ENCODE results near the gene RRP8.

GRCh38 chr11:6611092-6611962 lies 7.9 kb upstream of the RRP8 start:
- TF ChIP-seq CTCF (IDR thresholded peaks at IDR 0.05) = no peak
- no peak for TF ChIP-seq POLR2A (IDR thresholded peaks at IDR 0.05)
